ENCODE measurements around the gene SOBP.

GRCh38 chr6:107443608-107444267, 46.2 kb upstream of the SOBP start:
- no peak for TF ChIP-seq EP300 (IDR thresholded peaks at IDR 0.05)
- TF ChIP-seq, protein P1, sequence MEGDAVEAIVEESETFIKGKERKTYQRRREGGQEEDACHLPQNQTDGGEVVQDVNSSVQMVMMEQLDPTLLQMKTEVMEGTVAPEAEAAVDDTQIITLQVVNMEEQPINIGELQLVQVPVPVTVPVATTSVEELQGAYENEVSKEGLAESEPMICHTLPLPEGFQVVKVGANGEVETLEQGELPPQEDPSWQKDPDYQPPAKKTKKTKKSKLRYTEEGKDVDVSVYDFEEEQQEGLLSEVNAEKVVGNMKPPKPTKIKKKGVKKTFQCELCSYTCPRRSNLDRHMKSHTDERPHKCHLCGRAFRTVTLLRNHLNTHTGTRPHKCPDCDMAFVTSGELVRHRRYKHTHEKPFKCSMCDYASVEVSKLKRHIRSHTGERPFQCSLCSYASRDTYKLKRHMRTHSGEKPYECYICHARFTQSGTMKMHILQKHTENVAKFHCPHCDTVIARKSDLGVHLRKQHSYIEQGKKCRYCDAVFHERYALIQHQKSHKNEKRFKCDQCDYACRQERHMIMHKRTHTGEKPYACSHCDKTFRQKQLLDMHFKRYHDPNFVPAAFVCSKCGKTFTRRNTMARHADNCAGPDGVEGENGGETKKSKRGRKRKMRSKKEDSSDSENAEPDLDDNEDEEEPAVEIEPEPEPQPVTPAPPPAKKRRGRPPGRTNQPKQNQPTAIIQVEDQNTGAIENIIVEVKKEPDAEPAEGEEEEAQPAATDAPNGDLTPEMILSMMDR (IDR thresholded peaks at IDR 0.05): no peak
